Bone marrow (tissue), 2 donors: ENCODE data around the gene CLEC16A.

Experiments used
- DNase-seq, 2 donors: peaks; one replicate each; lab custom pipeline; 2025; lab: John Stamatoyannopoulos, UW

The CLEC16A gene

DNA sequence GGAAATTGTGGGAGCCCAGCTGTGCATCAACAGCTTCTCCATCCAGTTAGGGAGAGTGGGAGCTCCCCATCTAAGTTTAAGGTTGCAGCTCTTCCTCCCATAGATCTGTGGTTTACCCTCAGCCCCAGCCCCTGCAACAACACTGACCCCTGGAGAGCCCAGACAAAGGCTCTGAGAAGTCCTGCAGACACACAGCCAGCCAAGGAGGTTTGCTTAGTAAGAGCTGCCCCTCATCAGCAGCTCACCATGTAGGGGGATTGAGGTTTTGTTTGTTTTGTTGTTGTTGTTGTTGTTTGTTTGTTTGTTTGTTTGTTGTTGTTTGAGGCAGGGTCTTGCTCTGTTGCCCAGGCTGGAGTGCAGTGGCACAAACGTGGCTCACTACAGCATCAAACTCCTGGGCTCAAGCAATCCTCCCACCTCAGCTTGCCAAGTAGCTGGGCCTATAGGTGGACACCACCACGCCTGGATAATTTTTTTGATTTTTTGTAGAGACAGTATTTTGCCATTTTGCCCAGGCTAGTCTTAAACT is 138.6 kb downstream of the CLEC16A start:
- no peak for DNase-seq

DNA sequence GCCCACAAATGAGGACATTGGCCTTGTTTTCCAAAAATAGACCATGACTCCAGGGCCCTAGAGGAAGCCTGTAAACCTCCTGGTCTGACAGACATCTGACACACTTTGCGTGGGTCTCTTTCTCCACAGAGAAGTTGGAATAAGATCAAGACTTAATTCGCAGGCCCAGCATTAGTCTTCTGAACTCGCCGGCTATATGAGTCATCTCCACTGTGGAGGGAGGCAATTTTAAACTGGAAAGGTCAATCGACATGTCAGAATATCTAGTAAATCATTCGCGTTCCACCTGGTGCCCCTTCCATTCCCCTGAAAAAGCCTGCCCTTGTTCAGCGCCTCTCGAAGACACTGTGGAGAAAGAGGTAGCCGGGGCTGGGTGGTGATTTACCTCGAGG is 140.1 kb downstream of the CLEC16A start:
- no peak for DNase-seq

DNA sequence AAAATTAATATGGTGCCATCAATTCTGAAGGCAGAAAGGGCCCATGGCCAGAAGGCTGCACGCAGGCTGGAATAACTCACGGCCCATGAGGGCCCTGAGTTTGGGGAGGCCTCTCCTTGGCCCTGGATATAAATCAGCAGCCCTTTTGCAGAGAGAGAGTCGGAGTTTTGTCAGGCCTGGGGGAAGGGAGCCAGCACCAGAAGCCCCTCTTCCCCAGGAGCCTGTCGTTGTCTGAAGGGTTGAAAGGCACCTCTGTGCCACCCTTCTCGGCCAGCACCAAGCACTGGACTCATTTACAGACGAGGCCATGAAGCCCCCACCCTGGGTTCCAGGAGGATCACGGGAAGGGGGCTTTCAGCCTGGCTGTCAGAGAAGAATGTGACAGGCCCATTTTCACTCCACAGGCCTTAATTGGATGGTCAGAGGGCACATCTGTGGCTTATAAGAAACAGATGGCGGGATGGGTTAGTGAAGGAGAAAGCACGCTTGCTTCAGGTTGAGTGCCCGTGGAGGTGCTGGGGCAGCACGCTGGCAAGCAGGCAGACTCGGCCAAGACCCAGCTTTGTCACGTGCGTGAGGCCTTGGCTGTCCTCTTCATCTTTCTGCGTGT is 140.6 kb downstream of the CLEC16A start:
- no peak for DNase-seq

DNA sequence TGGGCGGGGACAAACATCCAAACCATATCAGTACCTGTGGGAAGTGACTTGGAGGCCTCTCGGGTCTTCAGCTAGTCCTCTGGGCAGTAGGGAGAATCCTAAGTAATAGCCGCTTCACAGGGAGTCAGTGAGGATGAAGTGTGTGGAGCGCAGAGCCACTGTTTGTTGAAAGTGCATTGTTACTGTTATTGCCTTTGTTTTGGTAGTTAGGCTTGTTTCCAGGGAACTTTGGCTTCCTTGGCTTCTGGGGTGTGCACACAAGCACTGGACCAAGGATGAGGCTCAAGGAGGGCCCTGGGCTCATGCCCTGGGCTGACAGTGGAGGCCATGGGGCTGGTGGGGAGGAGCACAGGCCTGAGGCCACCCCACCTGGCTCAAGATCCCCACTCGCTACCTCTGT is 141.6 kb downstream of the CLEC16A start:
- no peak for DNase-seq

DNA sequence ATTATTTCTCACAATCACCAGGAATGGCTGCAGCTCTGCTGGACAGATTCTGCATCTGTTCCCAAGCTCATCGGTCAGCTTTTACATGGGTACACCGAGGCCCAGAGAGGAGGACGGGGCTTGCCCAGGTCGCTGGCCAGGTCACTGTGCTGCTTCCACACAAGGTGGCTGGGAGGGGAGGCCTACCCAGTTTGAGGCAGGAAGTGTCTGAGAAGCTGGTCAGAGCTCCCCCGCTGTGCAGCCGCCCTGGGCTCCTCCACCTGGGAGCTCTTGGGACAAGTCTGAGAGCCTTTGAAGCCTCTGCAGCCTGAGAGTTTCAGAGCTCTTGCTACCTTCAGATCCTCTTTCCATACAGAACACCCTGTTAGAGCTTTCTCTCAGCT is 143.3 kb downstream of the CLEC16A start:
- DNase-seq = no peak

DNA sequence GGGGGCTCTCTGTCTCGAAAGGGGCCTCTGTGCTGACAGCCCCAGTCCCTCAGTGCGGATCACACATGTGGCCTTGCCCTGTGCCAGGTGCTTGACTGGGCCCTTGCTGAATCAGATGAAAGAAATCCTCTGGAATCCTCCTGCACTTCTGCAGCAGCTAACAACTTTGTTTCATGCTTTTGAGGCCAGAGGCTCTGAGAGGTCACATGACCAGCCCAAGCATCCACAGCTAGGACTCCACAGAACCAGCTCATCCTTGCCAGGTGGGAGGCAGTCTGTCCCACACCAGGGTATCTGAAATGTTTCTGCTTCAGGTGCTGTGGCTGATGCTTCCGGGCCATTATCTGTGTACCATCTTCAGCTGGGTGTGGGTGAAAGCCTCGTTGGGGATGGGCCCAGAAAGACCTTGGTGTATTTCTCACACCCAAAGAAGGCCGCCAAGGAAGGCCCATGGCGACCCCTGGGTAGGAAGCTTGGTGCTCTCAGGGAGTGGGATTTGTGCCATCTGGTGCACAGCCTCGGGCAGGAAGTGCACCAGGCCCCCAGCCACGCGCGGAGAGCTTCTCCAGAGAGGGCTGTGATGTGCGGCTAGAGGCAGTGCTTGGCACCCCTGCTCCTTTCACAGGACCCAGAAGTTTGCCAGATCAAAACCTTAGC is 143.8 kb downstream of the CLEC16A start:
- DNase-seq = no peak

DNA sequence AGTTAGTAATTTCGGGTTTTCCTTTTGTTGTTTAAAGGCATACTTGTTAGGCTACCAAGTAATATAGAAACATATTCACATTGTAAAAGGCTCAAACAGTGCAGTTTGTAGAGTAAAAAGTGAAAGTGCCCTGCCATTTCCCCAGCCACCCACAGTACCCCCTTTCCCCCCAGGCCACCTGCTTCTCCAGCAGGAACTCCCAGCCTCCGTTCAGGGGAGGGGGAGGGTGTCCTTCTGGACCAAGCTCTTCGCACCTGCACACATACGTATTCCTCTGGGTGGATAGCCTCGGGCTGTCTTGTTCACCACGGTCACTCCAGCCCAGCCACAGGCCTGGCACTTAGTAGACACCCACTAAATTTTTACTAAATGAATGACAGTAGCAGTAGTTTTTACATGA is 144.5 kb downstream of the CLEC16A start:
- no peak for DNase-seq

DNA sequence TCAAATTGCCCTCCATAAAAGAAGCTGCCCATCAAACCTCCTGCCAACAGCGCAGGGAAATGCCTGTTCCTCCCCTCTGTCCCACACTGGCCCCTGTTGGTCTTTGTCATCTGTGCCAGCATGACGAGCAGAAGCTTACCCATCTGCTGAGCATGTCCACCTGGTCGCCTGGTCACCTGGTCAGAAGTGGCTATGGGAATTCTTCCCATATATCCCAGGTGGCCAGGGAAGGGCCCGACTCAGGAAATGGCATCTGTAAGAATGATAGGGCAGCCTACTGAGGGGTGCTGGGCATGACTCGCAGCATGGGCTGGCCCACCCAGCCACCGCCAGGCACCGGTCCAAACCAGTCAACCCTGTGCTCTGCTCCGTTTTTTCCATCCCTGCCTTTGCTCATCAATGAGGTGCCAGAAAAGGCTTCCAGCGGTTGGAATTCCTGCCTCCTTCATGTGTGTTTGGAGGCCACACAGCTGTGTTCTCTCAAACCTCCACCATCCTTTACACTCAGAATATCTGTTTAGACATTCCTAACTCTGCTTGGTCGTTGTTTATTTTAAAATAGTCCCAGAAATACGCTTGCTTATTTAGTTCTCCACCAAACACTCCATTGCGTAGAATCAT is 145.2 kb downstream of the CLEC16A start:
- no peak for DNase-seq

DNA sequence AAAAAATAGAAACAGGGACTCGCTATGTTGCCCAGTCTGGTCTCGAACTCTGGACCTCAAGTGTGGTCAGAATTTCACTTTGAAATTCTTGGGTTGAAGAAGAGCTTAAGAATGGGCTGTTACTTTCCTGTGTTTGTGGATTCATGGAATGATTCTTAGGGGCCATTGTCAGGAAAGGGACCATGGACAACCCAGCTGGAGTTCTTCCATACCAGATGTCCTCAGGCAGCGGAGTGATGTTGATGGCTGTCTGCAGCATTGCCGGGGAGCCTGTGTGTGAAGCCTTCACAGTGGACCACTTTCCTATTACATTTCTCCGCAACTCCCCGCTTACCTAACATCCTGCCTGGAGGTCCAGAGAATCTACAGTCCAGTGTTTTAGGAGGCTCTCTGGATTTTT is 145.9 kb downstream of the CLEC16A start:
- DNase-seq = no peak

DNA sequence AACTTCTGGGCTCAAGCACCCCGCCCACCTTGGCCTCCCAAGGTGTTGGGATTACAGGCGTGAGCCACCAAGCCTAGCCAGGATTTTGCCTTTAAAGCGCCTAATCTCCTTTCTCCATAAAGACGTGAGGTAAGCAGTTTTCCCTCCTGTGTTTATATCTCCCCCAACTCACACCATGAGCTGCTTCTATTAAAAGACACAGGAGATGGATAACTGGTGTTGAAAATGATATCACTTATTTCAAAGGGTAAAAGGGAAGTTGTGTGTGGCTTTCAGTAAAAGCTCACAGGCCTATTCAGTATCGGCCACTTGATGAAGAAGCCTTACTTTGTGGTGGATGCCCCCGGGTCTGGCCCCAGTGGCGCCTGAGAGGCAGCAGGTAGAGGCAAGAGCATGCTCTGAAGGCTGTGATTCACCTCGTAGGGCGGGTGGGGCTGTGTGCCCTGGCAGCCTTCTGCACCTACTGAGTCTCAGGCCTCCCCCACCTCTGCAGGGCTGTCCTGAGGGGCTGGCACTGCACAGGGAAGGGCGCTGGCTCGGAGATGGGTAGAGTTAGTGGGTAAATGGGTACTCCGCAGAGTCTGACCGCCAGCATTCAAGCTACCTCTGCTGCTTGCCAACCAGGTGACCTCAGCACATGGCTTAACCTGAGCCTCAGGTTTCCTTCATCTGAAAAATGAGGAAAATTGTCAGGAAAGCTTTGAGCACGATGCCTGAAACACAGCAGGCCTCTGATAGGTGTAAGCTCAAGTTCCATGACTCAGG is 146.8 kb downstream of the CLEC16A start:
- DNase-seq = no peak

DNA sequence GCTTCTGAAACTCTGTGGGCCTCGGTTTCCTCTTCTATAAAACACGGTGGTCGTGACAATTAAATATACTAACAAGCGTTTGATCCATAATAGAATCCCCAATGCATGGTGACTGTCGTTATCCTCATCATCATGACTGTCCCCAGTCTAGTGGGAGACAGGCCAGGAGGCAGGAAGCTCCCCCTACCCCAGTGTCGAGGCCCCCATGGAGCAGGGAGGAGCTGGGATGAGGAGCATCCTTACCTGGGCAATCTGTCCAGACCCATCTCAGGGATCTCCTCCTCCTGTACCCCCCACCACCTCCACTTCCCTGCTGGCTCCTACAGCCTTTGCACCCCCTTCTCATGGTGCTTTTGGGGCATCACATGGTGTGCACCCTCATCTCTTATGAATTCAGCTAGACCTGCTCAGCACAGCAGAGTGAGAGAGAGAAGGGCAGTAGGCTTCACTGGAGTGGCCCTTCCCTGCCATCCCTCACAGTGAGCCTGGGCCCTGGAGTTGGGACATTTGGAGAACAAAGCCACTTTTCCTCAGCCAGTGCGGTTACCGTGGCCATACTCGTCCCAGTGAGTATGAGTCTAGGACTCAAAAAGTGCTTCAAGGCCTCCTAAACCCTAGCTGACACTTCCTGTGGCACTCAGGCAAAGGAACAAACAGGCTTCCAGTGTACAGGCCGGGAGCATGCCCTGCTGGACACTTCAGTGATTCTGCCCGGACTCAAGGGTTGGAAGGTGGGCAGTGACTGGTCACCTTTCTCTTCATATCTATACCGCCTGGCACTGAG is 148.6 kb downstream of the CLEC16A start:
- no peak for DNase-seq

DNA sequence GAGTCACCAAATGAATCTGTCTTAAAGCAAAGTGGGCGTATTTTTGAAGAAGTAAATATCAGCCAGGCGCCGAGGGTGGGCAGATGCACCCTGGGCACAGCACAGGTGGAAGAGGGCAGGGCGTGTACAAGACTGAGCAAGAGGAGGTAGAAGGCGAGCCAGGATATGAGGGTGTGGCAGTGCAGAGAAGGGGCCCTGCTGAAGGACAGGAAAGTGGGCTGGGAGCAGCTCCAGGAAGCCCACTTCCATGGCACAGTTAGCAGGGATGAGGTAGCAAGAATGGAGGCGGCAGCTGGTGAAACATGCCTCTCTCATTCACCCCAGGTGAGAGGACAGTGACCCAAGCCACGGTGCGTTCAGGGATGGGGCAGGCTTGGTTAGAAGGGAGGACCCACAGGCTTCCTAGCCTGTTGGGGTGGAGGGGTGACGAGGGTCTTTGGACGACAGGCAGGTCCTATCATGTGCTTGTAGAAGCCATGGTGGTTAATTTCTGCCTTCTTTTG is 149.3 kb downstream of the CLEC16A start:
- no peak for DNase-seq

DNA sequence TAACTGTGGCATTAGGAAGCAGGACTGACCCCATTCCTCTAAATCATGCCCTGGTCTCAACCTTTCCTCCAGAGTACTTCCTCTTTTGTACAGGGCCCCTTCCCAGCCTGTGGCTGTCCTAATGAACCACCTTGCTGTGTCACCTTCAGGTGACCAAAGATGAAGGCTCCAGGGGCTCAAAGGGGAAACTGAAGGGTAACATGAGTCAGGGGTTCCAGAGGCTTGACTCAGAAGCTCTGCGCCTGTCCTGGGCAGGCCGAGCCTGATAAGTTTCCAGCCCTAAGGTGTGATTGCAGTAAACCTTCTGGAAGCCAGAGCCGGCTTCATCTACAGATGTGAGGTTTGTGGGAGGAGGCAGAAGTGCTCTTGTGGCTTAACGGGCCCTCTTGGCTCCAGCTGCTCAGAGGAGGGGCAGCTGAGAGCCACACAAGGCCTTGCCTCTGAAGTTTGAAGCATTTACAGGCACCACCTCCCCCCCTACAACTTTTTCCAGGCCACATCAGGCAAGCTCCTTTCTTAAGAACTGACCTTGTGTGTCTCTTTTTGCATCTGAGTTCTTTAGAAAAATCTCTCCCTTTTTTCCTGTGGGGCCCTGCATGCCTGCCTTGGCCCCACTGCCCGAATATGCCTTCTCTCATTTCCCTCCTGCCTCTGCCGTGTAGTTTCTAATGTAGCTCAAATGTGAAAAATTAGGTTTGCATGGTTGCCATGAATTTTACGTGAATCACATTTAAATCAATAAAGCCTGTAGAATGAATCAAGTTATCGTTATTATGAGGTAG is 149.9 kb downstream of the CLEC16A start:
- DNase-seq = peak in 1 of 2 donors; percentile 31

DNA sequence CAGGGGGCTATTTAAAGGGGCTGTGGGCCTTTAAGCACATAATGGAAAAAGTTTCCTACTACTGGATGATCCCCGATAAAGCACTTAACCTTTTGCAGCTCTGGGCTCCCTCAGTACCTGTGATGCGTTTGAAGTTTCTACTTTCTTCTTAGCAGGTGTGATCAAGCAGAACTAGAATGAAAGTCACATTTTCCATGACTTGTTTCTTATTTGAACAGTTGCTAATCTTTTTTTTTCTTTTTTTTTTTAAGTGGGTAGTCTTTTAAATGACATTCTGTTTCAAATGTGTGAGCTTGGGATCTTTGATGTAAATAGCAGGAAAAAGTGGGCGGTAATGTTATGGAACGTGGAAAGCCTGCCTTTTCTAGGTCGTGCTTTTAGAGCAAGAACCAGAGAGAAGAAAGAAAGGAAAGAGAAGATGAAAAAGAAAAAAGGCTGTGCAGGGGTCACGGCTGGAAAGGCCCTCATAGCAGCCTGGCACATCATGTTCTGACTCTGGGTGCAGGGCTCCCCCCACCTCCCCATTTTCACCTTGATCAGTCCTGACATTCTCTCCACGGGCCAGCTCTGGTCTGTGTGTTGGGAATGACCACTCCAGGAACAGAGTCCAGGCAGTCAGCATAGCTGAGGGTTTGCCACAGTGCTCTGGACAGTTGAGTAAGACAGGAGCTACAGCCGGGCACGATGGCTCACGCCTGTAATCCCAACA is 150.6 kb downstream of the CLEC16A start:
- no peak for DNase-seq

DNA sequence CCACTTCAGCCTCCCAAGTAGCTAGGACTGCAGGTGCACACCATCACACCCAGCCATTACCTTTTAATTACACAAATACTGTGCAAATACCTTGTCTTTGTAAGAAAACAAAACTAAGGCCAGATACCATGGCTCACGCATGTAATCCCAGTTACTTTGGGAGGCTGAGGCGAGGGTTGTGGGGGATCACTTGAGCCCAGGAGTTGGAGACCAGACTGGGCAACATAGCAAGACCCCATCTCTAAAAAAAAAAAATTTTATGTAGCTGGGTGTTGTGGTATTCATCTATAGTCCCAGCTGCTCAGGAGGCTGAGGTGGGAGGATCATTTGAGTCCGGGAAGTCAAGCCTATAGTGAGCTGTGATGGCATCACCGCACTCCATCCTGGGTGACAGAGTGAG is 151.6 kb downstream of the CLEC16A start:
- DNase-seq = no peak

DNA sequence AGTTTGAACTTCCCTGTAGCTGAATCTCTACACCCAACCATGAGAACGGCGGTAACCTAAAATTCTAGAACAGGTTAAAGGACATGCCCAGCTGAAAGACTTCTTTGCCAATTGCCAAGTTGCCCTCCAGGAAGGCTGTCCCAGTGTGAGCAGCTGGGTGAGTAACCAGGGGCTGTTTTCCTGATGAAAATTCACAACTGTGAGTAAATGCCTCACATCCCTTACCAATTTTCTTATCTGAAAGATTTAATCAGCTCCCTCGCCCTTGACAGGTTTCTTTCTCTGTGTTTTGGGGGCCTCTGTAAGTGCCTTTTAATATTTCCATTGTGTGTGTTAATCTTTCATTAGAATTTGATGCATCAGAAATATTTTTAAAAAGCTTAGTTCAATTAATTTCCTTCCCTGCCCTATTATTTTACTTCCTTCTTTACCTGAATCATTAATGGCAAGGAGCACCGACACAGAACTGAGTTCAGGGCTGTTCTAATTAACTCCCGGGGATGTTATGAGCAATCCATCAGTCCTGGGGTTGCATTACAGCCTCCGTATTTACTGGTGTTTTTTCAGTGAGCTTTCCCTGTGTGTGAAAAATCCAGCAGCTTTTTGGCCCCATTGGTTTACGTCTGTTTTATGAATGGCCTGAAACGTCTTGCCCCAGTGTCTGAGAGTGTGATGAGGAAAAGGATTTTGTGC is 152.9 kb downstream of the CLEC16A start:
- DNase-seq = no peak

DNA sequence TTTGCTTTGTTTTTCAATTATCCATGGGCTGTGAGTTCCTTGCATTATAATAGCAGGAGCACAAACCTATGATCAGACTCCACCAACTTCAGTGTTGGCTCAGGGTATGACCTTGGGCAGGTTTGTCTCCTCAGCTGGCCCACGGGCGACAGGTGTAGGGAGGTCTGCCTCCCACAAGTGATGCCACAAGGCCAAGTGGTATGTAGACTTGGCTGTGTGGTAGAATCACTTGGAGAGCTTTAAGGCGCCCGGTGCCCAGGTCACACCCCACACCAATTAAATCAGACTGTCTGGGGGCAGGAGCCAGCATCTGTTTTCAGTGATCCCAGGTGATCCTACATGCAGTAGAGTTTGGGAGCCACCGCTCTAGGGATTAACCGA is 153.4 kb downstream of the CLEC16A start:
- no peak for DNase-seq

DNA sequence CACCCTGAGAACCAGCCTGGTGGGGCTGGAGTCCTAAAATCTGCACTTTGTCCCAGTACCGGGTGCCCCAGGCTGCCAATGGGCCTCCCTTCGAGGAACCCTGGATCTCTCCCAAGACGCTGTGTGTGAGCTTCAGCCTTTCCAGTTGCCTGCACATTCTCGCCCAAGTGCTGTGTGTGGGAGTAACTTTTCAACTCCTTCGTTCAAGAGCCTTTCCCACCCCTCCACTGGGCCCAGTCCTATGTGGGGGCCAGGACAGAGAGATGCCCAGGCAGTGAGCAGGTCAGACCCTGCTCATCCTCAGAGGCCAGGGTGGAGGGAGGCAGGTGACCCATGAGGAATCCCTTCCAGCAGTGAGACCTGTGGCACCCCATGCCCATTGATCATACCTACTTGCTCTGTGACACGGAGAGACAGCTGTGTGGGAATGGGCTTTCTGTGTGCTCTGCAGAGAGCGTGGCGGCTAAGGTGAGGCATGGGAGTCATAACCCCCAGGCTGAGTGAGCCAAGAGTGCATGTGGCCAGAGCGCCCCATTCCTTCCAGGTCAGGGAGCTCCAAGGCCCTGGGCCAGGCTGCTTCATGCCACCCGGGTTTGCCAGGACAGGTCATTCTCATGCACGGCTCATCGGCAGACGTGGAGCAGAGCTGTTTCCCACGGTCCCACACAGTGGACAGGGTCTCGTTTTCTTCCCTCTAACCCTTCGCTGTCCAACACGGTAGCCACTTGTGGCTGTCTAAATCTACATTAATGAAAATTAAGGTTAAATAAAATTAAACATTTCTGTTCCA is 154.4 kb downstream of the CLEC16A start:
- no peak for DNase-seq

DNA sequence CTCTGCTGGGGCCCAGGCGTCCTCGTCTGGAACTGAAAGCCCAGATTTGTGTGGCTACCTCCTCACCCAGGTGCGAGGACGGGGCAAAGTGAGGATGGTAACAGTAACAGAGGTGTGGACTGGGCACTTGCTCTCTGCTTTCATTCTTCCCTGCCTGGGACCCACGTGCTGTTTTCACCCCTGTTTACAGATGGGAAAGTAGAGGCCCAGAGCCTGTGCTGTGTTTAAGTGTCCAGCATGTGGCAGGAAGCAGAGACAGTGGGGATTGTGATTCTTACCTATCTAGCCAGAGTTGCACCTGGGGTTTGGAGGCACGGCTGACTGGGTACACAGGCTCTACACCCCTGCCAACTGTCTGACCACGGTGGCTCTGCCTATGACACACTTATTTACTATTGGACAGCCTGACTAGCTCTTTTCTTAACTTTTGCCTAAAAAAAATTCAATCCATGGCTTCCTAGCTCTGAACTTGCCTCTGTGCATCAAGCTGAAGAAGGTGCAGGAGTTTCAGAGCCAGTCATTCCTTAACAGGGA is 155.4 kb downstream of the CLEC16A start:
- no peak for DNase-seq
